ENCODE measurements around the gene CDK11B.

Gene CDK11B

DNA sequence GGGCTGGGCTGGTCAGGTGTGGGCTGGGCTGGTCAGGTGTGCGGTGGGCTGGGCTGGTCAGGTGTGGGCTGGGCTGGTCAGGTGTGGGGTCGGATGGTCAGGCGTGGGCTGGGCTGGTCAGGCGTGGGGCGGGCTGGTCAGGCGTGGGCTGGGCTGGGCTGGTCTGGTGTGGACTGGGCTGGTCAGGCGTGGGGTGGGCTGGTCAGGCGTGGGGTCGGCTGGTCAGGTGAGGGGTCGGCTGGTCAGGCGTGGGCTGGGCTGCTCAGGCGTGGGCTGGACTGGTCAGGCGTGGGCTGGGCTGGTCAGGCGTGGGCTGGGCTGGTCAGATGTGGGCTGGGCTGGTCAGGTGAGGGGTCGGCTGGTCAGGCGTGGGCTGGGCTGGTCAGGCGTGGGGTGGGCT, 53.1 kb downstream of the CDK11B start:
- no peak for DNase-seq (ENCODE audit: low spot score)
- TF ChIP-seq, protein P1, sequence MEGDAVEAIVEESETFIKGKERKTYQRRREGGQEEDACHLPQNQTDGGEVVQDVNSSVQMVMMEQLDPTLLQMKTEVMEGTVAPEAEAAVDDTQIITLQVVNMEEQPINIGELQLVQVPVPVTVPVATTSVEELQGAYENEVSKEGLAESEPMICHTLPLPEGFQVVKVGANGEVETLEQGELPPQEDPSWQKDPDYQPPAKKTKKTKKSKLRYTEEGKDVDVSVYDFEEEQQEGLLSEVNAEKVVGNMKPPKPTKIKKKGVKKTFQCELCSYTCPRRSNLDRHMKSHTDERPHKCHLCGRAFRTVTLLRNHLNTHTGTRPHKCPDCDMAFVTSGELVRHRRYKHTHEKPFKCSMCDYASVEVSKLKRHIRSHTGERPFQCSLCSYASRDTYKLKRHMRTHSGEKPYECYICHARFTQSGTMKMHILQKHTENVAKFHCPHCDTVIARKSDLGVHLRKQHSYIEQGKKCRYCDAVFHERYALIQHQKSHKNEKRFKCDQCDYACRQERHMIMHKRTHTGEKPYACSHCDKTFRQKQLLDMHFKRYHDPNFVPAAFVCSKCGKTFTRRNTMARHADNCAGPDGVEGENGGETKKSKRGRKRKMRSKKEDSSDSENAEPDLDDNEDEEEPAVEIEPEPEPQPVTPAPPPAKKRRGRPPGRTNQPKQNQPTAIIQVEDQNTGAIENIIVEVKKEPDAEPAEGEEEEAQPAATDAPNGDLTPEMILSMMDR (IDR thresholded peaks at IDR 0.05; ENCODE audit: extremely low read depth, insufficient read depth, missing control alignments): no peak
- in situ Hi-C loops (cut with MboI; ENCODE audit: low pct_unique_long_range_greater_than_20kb, low sequenced_read_pairs, unreplicated experiment): no loop called here

DNA sequence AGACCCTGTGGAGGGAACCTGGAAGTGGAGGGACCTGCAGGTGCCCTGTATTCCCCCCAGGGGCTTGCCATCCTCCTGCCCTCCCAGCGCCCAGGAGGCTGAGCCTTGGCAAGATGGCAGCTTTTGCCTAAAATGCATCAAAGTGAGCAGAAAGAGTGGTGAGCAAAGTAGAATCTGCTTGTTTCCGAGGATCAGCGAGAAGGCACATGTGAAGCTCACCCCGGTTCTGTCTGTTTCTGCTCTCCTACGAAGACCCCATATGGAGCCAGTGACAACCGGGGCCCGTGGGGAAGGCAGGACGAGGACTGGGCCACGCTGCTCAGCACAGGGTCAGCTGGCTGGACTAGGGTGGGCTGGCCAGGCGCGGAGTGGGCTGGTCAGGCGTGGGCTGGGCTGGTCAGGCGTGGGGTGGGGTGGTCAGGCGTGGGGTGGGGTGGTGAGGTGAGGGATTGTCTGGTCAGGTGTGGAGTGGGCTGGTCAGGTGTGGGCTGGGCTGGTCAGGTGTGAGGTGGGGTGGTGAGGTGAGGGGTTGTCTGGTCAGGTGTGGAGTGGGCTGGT, 53.7 kb downstream of the CDK11B start:
- no peak for DNase-seq (ENCODE audit: low spot score)
- TF ChIP-seq, protein P1 (IDR thresholded peaks at IDR 0.05; ENCODE audit: extremely low read depth, insufficient read depth, missing control alignments): no peak
- in situ Hi-C loops (cut with MboI; ENCODE audit: low pct_unique_long_range_greater_than_20kb, low sequenced_read_pairs, unreplicated experiment): no loop called here

DNA sequence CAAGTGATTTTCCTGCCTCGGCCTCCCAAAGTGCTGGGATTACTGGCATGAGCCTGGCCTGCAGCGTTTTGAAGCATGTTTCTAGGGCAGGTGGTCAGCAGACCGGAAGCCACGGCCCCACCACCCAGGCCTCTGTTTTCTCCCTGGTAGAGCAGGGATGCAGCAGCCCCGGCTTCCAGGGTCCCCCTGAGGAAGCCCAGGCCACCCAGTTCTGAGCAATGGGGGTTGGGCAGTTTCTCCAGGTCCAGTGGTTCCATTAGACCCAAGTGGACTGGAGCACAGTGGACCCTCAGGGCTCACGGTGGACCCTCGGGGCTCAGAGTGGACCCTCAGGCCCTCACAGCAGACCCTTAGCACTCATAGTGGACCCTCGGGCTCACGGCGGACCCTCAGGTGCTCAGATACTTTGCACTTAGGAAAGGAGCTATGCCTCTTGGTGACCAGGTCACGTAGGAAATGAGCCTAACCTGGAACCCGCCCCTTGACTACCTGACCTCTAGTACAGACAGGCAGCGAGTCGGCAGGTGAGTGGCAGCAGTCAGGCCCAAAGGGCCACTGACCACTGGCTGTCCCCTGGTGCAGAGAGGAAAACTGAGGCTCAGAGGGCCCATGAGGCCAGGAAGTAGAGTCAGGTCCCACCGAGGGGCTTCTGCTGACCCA, 54.3 kb downstream of the CDK11B start:
- TF ChIP-seq, protein P1 (IDR thresholded peaks at IDR 0.05; ENCODE audit: extremely low read depth, insufficient read depth, missing control alignments): no peak
- no peak for DNase-seq (ENCODE audit: low spot score)
- in situ Hi-C loops (cut with MboI; ENCODE audit: low pct_unique_long_range_greater_than_20kb, low sequenced_read_pairs, unreplicated experiment): no loop called here

DNA sequence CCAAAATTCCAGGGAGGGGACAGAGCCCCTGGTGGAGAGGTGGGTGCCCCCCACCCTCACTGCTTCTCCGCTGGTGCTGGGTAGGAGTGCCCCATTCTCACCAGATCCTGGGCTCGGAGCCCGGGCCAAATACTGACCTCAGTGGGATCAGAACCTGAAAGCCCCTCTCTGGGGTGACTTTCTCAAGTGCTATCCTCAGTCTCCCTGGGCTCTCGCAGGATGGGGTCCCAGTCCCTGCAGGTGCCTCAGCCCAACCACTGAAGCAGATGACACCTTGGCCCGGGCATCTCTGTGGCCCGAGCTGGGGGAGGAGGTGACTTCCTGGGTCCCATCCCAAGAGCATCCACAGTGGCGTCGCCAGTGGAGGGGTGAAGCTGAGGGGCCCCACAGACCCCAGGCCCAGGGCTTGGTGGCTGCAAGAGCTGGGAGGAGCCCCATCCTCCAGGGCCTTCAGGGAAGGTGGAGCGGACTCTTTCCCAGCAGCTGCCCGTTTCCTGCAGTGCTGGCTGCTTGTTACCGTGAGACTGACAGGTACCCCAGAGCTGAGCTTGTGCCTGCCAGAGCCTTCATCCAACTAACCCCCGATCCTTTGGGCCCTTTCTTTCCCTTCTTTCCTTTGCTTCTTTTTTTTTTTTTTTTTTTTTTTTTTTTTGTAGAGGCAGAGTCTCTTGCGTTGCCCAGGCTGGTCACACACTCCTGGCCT, 55.0 kb downstream of the CDK11B start:
- in situ Hi-C loops (cut with MboI; ENCODE audit: low pct_unique_long_range_greater_than_20kb, low sequenced_read_pairs, unreplicated experiment): no loop called here
- DNase-seq (ENCODE audit: low spot score): no peak
- TF ChIP-seq, protein P1 (IDR thresholded peaks at IDR 0.05; ENCODE audit: extremely low read depth, insufficient read depth, missing control alignments): no peak

DNA sequence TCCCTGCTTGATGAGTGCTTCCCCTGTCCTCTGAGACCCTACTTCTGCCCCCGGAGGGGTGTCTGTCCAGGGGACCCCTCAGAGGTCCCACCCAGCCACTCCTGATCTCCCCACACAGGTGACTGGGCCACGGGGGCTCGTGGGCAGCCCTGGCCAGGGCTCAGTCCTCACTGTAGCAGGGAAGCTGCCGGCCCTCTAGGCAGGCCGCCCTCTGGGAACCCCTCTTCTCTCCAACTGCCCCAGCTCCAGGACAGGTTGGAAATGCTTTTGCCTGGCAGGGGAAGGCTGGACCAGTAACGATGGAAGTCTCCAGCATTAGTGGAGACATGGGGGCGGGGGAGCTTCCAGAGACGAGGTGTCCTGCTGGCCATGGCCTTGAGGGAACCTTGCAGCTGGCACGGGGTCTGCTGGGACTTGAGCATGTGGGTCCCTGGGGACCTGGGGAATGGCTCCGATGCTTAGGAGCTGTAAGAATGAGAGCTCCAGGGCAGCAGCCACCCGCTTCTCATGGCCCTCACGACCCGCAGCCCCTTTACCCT, 55.8 kb downstream of the CDK11B start:
- in situ Hi-C loops (cut with MboI; ENCODE audit: low pct_unique_long_range_greater_than_20kb, low sequenced_read_pairs, unreplicated experiment): no loop called here
- TF ChIP-seq, protein P1 (IDR thresholded peaks at IDR 0.05; ENCODE audit: extremely low read depth, insufficient read depth, missing control alignments): no peak

DNA sequence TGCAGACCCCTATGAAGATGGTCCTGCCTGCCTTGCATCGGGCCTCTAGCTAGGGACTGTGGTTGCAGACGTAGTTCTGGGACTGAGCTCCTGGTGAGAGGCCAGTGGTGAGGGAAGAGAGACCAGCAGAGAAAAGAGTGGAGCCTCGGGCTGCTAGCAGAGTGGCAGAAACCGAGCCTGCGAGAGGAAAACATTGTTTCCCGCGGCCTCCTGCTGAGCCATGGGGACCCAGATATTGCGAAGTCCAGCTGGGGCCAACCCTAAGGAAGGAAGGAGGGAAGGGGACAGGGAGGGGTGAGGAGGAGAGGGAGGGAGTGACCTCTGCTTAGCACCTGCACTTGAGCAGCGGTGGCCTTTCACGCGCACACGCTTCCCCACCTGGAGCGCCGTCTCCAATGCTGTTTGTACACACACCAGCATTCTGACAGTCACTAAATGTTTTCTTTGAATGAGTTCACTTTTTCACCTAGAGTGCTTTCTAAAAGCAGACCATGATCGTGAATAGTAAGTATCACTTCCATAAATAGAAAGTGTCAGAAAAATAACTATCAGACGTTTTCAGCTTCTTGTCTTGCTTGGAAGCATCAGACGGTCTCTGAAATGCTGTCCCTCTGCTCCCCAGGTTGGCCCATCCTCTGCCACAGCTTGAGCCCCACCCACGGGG, 56.4 kb downstream of the CDK11B start:
- in situ Hi-C loops (cut with MboI; ENCODE audit: low pct_unique_long_range_greater_than_20kb, low sequenced_read_pairs, unreplicated experiment): no loop called here
- TF ChIP-seq, protein P1 (IDR thresholded peaks at IDR 0.05; ENCODE audit: extremely low read depth, insufficient read depth, missing control alignments): no peak
- DNase-seq (ENCODE audit: low spot score): peak; percentile 88

More for the DNA sequence above, 55.8 kb downstream of the CDK11B start:
- no peak for DNase-seq (ENCODE audit: low spot score)
